RWPE2 (cell line): ENCODE data around the gene SLC13A3.
A peak's percentile ranks its signal among the peaks of the same experiment; 100 is the strongest.

ENCODE experiments used
- ATAC-seq: fragments of 200-7000 bp; cut with Tn5 transposase; 3 replicates; pipeline ENCODE4 v1.9.1; 2021; ENCODE audit warnings: low read depth
- DNase-seq: peaks from one replicate; pipeline ENCODE4 v3.0.0-alpha.2; 2020; ENCODE audit warnings: low spot score
- H3K27ac ChIP-seq: fragments of 450-650 bp; 2 replicates; pipeline ENCODE4 v1.5.1; 2017; ENCODE audit warnings: mild to moderate bottlenecking; ENCODE audit not compliant: poor library complexity, severe bottlenecking
- H3K27me3 ChIP-seq: fragments of 250-450 bp; sonication (Bioruptor Pico); 2 replicates; pipeline ENCODE4 v1.5.1; 2021; ENCODE audit warnings: mild to moderate bottlenecking, moderate library complexity; ENCODE audit not compliant: insufficient read depth, poor library complexity, severe bottlenecking
- H3K36me3 ChIP-seq: fragments of 250-450 bp; sonication (Bioruptor Pico); 2 replicates; pipeline ENCODE4 v1.5.1; 2020; ENCODE audit warnings: low read depth, mild to moderate bottlenecking, moderate library complexity
- H3K4me1 ChIP-seq: fragments of 250-450 bp; sonication (Bioruptor Pico); 2 replicates; pipeline ENCODE4 v1.5.1; 2021; ENCODE audit warnings: mild to moderate bottlenecking, moderate library complexity; ENCODE audit not compliant: insufficient read depth, poor library complexity, severe bottlenecking
- H3K4me3 ChIP-seq: fragments of 250-450 bp; sonication (Bioruptor Pico); 2 replicates; pipeline ENCODE4 v1.5.1; 2021; ENCODE audit warnings: mild to moderate bottlenecking, moderate library complexity; ENCODE audit not compliant: severe bottlenecking
- H3K9me3 ChIP-seq: fragments of 250-450 bp; sonication (Bioruptor Pico); 2 replicates; pipeline ENCODE4 v1.5.1; 2021; ENCODE audit warnings: mild to moderate bottlenecking, moderate library complexity; ENCODE audit not compliant: severe bottlenecking
- CTCF ChIP-seq: fragments of 450-650 bp; IDR thresholded peaks from one replicate; pipeline ENCODE4 v1.5.1; 2017; ENCODE audit warnings: mild to moderate bottlenecking, moderate library complexity; ENCODE audit not compliant: poor library complexity, severe bottlenecking

Gene SLC13A3

GRCh38 chr20:46663531-46663930 is 12.3 kb upstream of the SLC13A3 start:
- DNase-seq (no peak), ATAC-seq (no peak)
- no peak for TF ChIP-seq CTCF
- Histone ChIP-seq H3K9me3 (peaks cover 8% of the 10 kb centered on the region), H3K27ac (no peak overlapping the region), H3K4me1 (peaks cover 5% of the 10 kb centered on the region), H3K4me3 (no peak overlapping the region), H3K36me3 (no peaks in the 10 kb centered on the region), H3K27me3 (no peaks in the 10 kb centered on the region)

GRCh38 chr20:46661659-46662058 is 10.4 kb upstream of the SLC13A3 start:
- DNase-seq (no peak), ATAC-seq (no peak)
- no peak for TF ChIP-seq CTCF
- no peak overlapping the region for H3K27ac ChIP-seq
- H3K36me3 ChIP-seq, result no peaks in the 10 kb centered on the region
- H3K4me1 ChIP-seq, result peaks cover 4% of the 10 kb centered on the region
- no peaks in the 10 kb centered on the region for H3K27me3 ChIP-seq
- H3K4me3 ChIP-seq, result no peak overlapping the region
- H3K9me3 ChIP-seq, result peaks cover 8% of the 10 kb centered on the region

- DNase-seq, result no peak
- no peak for TF ChIP-seq CTCF
- no peaks in the 10 kb centered on the region for H3K27me3 ChIP-seq
- H3K9me3 ChIP-seq, result peaks cover 8% of the 10 kb centered on the region
- H3K4me1 ChIP-seq, result no peaks in the 10 kb centered on the region
- H3K27ac ChIP-seq, result no peak overlapping the region
- no peak for ATAC-seq
- no peak overlapping the region for H3K4me3 ChIP-seq
- no peaks in the 10 kb centered on the region for H3K36me3 ChIP-seq
Measured at GRCh38 chr20:46660487-46660886, 9.2 kb upstream of the SLC13A3 start.

DNA sequence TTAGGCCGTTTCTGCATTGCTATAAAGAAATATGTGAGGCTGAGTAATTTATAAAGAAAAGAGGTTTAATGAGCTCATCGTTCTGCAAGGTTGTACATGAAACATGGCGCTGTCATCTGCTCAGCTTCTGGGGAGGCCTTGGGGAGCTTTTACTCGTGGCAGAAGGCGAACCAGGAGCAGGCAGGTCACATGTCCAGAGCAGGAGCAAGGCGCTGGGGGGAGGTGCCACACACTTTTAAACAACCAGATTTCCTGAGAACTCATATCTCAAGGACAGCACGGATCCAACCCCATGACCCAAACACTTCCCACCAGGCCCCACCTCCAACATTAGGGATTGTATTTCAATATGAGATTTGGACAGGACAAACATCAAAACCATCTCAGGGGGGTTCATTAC is 6.4 kb upstream of the SLC13A3 start:
- no peak for ATAC-seq

DNA sequence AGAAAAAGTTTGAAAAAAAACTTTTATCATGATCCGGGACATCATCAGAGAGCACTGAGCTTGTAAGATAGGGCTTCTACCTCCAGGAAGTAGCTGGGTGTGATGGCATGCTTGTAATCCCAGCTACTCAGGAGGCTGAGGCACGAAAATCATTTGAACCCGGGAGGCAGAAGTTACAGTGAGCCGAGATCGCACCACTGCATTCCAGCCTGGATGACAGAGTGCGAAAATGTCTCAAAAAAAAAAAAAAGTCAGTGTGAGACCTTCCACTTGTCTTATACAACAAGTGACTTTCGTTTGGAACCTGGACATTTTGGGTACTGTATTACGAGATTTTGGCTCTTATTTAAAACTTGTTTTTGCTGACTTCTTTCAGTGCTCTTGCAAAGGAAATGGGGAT is 5.9 kb upstream of the SLC13A3 start:
- Histone ChIP-seq H3K4me1 (no peaks in the 10 kb centered on the region), H3K9me3 (peaks cover 8% of the 10 kb centered on the region), H3K36me3 (no peaks in the 10 kb centered on the region), H3K27ac (no peak overlapping the region), H3K4me3 (no peak overlapping the region), H3K27me3 (no peaks in the 10 kb centered on the region)
- DNase-seq (peak; percentile 29), ATAC-seq (no peak)
- no peak for TF ChIP-seq CTCF

More for the DNA sequence above, 6.4 kb upstream of the SLC13A3 start:
- H3K27ac ChIP-seq, result no peak overlapping the region
- no peak for TF ChIP-seq CTCF
- H3K4me3 ChIP-seq, result no peak overlapping the region
- peak; percentile 41 for DNase-seq
- no peaks in the 10 kb centered on the region for H3K27me3 ChIP-seq
- H3K9me3 ChIP-seq, result peaks cover 8% of the 10 kb centered on the region
- H3K4me1 ChIP-seq, result no peaks in the 10 kb centered on the region
- no peaks in the 10 kb centered on the region for H3K36me3 ChIP-seq
